Glomerular visceral epithelial cell (primary cell): ENCODE measurements around the gene TM4SF4.

Experiments used
- DNase-seq: peaks from one replicate; pipeline ENCODE4 v3.0.0-alpha.2; 2016; ENCODE audit errors: extremely low spot score

TM4SF4 gene

DNA sequence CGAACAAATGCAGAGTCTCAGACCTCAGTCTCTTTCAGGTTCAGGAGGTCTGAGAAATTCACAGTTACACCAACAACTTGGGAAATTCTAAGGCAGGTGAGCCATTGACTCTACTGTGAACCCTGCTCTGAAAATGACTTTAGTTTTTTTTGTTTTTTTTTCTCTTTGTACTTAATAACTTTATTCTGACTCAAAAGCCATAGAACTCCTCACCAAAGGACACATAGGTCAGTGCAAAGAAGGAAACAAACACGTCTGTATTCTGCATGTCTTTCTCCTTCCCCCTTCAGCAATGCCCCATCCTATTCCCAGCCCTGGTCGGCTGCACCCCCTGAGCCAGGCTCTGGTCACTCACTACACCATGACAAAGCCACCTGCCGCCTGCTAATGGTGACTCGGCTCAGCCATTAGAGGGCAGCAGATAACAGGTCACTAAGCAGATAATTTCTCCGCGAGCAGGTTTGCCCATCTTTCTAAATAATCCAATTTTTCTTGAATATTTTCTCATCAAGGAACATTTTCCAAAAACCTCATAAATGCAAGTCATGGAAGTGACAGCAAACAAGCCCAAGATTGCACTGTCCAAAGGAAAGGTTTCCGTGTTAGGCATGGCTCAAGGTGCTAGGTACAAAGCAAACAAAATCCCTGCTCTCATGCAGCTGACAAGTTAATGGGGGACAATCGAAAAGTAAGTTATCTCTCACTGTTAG lies 37.7 kb downstream of the TM4SF4 start:
- DNase-seq = peak; percentile 67

DNA sequence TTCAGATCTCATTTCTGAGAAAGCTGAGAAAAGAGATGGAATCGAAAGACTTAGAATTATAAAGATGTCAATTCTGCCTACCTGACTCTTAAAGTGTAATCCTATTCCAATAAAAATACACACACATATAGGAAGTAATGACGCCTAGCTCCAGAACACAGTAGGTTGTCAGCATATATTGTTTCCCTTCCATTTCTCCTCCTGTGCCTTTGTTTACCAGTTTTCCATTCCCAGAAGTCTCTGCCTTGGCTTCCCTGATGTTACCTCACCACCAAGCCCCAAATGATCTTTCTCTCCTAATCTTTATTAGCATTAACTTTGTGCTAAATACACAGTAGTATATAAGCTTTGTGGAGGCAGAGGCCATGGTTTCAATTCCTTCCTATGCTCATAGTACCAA lies 40.0 kb downstream of the TM4SF4 start:
- no peak for DNase-seq

DNA sequence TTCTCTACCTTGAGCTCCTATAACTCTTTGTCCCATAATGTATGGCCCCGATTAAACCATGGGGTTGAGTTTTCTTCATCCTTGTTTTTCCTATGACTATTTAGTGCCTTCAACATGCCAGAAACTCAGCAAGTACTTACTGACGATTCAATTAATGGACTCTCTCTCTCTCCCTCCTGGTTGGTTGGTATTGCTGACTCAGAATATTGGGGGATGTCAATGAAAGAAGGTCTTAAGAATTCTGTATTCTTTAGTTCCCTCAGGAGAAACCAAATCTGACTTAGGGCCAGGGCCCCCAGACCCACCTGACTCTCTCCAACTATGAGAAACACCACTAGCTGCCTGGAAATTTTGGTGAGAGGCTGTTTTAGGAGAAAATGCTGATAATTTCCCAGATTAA lies 40.8 kb downstream of the TM4SF4 start:
- no peak for DNase-seq

DNA sequence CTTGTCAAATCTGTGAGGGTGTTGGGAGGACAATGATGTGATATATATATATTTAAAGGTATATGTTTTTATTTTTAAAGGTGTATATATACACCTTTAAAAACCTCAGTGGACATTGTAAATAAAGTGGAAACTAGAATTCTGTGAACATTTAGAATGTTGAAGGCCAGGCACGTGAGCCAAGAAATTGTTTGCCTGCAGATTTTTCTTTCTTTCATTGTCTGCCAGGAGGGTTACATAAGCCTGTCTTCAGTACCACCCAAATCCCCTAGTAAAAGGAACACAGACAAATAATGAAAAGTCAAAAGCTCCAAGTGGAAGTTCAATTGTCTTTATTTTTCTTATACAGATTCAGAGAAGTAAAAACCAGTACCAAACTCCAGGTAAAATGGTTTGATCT lies 42.4 kb downstream of the TM4SF4 start:
- DNase-seq = no peak

DNA sequence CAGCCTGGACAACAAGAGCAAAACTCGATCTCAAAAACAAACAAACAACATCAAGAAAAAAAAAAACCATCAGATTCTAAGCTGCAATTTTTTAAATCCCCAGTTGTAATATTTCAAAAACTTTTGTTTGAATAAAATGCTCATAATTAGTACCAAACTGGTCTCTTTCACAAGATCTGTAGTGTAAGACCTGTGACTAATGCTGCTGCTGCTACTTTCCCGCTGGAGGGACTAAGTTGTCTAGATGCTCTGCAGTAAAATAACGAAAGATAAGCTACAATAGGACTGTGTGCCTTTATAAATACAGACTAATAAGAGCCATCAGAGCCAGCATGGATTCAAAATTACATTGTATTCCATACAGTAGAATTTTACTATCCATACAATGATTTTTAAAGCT lies 45.4 kb downstream of the TM4SF4 start:
- no peak for DNase-seq

DNA sequence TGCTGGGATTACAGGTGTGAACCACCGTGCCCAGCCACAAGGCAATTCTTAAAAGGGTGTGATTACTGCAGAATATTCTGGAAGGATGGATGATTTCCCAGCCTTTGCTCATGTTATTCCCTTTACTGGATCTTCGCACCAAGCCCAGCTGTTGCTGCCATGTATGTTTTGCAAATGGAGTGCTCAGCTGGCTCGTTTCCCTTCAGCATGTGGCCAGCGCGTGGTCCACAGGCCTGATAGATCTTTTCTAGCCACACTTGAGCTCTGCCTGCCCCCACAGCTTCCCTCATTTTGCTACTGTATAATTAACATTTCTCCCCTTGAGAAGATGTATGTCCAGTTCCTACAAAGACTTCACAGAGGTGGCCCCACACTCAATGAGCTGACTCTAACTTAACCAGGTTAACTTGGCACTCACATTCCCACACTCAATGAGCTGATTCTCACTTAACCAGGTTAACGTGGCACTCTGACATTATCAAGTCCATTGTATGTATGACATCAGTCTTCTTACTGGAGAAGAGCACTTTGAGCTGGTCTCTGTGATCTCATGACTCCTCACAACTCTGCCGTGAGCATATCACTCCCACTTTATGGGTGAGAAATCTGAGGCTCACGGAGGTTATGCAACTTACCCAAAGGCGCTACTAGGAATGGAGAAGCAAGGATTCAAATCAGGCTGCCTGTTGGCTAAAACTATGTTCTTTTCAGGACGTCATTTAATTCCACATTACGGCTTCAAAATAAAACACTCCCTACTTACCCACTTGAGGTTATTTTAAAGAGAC lies 49.2 kb downstream of the TM4SF4 start:
- no peak for DNase-seq

DNA sequence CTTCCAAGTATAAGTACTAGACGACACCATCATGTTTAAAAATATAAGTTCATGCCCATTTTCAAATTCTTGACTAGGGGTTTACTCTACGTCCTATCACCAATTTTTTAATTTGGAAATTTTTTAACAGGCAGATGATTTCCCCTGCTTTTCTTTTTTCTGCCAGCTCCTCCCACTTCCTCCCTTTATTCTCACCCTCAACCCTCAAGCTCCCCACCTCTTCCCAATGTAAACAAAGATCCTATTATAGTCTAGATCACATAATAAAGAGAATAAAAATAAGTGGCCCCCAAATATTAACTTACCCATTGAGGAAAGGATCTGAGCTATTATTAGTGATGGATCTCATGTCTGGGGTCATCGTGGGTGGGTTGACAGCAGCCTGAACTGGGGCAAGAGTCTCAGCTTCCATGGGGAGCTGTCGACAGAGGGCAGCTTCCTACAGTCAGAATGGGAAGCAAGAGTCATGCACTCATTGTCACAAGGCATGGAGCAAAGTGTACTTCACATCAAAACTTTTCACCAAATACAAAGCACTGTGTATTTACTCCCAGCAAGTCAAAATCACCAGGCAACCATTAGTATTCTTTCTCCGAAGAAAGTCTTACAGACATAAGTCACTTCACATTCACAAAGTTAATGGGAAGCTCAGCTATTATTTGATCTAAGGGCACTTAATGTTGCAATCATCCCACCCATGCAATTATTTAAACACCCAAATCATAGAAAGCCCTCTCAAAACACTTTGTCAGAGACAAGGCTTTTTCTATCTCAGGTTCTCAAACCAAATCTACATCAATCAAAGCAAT lies 53.2 kb downstream of the TM4SF4 start:
- DNase-seq = no peak

DNA sequence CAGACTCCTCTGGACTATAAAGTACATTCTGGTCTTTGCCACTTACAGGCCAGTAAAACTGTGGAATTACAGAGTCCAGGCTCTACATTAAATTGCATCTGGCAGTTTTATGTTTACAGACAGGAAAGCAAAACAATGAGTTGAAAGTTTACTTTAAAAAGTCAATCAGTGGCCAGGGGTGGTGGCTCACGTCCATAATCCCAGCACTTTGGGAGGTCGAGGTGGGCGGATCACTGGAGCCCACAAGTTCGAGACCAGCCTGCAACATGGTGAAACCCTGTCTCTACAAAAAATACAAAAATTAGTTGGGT lies 53.8 kb downstream of the TM4SF4 start:
- DNase-seq = no peak

DNA sequence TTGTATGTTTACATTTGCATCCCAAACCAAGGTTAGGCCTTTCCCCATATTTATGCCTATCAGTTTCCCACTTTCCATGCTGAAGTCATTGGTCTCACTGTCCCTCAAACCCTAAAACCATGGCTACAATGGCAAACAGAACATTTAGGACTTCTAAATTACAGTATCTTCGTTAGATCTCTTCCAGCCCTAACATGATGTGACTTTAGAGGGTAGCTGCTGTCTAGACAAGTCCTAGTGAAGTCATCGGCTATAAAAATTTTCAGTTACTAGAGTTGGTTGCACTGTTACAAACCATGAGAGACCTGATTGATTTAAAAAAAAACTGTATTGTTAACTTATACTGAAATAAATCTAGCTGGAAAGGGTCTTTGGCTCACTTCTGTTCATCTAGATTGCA lies 54.6 kb downstream of the TM4SF4 start:
- DNase-seq = no peak

DNA sequence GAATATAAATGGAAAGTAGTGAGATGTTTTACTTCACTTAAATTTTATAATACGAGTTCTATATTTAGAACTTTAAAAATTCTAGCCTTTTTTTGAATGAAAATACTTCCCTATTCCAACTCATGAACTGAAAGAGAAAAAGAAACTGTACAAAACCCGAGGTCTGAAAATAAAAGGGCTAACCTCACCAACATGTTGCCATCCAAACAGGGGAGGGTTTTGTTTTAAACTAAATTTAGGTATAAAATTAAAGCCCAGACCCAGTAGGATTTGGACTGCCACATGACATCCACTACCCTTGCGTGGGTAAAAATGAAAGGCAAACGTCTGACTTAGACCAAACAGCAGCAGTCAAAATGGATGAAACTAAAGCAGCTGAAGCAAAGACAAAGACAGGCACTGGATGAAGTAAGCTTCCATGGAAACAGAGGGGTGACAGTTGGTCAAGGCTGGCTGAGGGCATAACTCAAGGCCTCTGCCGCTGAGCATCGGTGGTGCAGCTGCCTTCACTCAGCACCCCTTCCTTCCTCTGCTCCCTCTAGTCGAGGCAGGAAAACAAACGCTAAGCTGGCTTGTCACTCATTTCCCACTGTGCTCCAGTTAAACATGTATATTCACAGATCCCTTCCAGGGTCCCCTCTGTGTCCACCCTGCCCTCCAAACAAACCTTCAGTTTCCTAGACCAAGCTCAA lies 58.1 kb downstream of the TM4SF4 start:
- no peak for DNase-seq

DNA sequence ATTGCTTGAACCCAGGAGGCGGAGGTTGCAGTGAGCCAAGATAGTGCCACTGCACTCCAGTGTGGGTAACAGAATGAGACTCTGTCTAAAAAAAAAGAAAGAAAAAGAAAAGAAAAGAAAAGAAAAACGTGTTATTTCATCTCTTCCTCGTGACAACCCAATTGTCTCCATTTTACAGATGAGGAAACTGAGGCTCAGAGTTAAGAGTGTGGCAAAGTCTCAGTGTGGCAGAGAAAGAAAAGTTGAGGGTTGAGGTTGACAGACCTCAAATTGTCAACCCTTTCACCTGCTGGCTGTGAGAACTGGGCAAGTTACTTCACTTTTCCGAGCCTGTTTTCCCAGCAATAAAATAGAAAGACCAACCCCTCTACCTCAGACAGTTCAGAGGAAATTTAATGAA lies 59.6 kb downstream of the TM4SF4 start:
- no peak for DNase-seq

DNA sequence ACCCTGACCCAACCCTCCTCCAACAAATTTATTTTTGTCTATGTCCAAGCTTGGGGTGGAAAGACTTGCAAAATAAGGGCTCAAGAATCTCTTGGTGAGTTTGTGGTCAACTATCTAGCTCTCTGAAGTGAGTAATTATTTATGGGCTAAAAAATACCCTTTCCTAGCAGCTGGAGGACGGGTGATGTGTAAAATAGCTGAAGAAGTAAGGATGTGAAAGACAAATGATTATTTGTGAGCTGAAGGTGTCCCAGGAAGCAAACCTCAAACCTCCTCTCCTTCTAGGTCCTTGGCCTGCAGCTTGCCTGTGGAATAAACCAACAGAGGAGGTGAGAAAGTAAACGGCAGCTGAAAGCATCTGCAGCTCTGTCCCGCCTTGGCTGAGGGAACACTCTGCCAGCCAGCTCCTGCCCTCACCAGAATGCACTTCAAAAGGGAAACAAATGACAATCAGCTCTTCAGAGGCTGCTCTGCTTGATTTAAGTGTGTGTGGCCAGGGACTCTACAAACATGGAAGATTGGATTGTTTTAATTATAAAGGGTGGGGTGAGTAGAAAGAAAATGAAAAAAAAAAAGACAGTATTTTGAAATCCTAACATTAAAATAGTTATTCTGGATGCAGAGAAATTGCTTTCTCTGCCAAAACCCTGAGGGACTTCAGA lies 60.3 kb downstream of the TM4SF4 start:
- peak; percentile 44 for DNase-seq

DNA sequence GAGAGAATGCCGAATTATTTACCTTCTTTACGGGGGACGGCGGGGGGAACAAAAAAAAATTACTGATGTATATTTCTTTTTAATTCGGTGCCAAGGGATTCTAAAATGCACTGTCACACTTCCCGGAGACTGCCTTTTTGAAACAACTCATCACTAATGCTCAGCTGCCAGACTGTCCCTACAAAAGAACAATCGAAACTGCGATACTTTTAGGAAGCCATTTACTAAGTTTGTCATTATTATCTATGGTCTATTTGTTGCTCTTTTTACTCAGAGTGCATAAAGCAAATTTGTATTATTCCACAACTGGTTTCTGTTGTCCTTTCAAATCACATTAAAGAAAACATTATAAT lies 60.8 kb downstream of the TM4SF4 start:
- DNase-seq = no peak

DNA sequence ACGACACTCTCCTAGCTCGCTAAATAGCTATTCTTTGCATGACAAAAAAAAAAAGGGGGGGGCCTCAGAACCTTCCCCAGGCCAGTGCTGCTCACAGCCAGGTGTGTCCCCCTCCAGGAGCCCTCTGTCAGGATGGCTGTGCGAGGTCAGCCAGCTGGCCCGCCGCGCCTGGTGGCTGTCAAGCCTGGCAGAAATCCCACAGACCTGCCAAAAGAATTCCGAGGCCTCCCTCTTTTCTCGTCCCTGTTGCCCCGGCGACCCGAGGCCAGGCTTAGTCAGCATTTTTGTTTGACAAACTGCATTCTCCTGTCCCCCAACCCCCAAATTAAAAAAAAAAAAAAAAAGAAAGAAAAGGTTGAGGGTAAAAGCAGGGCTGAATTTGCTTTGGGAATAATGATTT lies 61.9 kb downstream of the TM4SF4 start:
- DNase-seq = peak; percentile 73

DNA sequence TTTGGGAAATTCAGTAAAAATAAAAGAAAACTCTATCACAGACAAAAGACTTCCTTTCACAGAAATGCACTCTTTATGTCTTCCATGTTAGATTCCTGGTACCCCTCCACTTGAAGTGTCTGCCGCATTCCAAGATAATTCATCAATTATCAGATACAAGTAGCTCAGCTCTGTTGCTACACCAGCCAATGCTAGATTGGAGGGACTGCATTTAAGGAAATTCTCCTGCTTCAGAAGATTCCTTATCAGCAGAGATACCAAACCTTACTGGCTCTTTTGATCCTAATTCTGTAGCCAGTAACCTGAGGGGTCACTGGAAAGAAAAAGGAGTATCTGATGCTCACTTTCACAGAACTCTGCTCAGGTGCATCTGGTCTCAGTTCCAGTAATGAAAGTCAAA lies 63.9 kb downstream of the TM4SF4 start:
- DNase-seq = no peak

DNA sequence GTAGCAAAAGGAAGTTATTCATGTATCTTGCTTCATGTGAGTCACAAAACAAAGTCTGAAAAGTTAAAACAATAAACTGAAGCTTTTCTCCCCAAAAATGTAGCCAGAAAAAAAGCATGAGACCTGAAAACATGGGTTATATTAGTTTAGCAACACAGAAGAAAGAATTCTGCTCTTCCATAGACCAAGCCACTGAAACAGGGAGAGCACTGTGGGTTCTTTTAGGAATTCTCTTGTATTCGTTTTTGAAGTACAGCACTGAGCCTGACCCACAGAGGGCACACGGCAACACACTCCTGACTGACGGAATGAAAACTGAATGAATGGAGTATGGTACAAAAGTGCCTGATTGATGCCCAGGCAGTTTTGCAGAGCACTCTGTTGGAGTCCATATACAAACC lies 66.6 kb downstream of the TM4SF4 start:
- DNase-seq = peak; percentile 68

DNA sequence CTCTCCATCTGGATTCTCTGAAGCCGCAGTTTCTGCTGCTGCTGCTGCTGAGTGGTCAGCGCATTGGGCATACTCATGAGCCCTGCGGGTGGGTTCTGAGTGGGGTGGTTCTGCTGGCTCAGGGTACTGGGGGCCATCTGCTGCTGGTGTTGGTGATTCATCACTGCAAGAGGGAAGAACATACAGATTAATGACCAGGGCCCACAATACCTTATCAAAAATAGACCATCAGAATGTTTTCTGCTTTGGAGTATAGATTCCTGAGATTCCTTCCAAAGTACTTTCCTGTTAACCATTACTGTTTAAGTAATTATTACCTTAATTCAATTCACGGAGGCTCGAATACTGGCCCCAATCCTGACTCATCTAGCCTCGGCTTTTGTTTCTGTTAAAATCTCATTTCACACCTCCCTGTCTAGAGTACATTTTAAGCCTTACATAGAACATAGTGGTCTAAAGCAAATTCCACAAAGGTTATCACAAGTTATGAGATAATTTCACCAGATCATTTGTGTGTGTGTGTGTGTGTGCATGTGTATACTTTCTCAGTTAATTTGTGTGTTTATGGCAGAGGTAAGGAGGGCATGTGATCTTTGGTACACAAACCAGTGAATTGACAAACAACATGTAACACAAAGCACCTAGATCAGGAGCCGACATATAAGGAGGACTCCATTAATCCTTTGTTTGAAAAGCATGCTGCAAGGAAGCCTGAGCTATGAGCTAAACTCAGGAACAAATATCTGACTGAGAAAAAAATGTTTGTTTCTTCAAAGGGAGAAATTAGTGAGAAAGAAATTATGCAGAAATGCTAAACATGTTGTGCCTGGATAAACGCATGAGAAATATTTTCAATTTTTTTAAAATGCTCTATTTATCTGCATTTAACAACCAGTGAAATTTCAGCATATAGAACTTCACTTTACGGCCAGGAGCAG lies 68.1 kb downstream of the TM4SF4 start:
- DNase-seq = peak; percentile 98

DNA sequence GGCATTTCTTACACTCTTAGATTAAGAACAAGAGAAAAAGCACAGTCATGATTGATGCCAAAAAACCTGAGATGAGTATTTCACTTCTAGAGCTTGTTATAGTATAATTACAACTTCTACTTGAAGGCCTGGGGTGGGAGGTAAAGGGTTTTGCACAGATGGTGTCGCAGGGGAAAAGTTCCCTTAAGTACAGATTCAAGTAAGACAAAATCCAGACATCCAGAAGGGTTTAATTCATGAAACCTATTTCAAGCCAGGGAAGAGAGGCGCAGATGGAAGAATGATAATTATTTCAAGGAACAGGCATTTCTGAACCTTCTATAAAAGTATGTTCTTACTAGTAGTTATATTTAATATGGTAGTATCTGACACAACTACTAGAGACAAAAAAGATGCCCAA lies 70.6 kb downstream of the TM4SF4 start:
- no peak for DNase-seq

DNA sequence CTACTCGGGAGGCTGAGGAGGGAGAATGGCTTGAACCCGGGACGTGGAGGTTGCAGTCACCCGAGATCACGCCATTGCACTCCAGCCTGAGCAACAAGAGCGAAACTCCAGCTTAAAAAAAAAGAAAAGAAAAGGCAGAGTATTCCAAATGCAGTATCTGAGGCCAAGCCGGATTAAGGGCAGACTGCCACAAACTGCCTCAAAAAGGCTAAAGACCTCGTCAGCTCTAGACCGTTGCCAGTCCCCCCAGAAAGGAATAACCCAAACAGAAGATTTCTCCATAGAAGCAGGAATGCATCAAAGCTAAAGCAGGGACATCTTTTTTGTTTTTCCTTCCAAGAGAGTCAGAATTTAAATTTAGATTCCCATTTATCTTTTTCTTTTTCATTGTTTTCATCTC lies 72.9 kb downstream of the TM4SF4 start:
- no peak for DNase-seq

DNA sequence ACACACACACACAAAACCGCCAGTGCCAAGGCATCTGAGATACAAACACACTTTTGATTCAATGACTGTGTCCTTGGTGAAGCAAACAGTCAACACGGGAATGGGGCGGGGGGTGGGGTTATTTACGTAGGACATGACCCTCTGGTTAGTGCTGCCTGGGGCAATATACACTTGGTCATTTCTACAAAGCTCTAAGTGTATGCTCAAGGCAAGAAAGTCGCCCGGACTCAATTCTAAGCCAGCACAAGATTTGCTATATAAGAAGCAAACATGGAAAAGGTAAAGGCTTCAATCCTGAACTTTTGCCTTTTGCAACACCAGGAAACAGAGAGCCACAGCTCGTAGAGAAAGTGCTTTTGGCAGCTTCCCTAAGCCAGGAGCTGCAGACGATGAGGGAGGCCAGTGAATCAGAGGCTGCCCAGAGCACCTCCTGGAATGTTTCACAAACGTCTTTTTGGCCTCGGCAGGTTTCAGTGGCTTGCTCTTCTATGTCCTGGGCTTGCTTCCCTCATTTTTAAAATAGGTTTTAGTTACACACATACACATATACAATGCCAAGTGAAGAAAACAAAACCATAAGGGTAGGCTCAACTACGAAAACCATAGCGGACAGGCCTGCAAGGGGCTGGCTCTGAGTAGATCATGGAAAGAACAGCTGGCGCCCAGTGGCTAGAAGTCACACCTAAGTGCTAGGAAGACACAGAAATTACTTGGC lies 73.6 kb downstream of the TM4SF4 start:
- DNase-seq = peak; percentile 77
